Measurements from ENCODE around the gene OR51M1.

Gene OR51M1

DNA sequence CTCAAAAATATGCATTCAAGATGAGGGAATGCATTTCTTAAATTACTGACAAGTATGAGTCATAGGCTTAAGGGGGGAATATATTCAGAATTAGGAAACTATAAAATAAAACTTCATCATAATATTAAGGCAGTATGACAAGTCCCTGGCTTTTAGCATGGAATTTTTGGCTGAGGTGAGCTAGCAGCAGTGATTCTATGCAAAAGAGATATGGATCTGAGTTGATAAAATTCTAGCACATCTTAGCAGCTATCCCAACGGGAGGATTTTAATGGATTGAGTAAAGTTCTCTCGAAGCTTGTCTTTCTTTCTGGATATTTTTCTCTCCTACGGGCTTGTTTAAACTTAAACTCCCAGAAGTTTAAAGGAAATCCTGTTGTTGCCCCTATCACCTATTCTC is 39.5 kb downstream of the OR51M1 start:
- no peak for DNase-seq (ENCODE audit: extremely low spot score)
- ChIA-PET POLR2A (no interaction called here), CTCF (no interaction called here)
- TF ChIP-seq SP1 (IDR thresholded peaks at IDR 0.05) (no peak), HDGF (IDR thresholded peaks at IDR 0.05; ENCODE audit: borderline replicate concordance) (no peak), ARNT (IDR thresholded peaks at IDR 0.05) (no peak), FOXA1 (IDR thresholded peaks at IDR 0.05) (no peak), SUZ12 (IDR thresholded peaks at IDR 0.05) (no peak), ZNF384 (IDR thresholded peaks at IDR 0.05) (no peak)

DNA sequence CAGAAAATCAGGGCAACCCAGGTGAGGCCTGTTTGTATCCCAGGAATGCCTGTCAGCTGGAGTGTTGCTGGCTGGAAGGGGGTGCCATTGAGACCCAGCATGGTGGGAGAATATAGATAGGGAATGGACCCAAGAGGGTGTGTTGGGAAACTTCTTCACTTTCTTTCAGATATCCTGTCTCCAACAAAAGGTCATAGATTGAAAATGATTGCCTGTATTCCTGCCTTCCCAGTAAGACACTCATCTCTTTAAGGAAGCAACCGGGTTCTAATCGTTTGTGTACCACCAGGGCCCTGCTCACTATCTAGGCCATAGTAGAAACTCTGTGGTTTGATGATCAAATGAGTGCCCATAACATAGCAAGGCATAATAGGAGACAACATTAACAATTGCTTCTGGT is 57.8 kb downstream of the OR51M1 start, which contains the start of gene OR51I1:
TSS of gene OR51I1 (minus strand) at position 101 of the 400 bp plus-strand sequence. CDS start at position 101, 0 bp downstream.
- TF ChIP-seq CTBP1 (IDR thresholded peaks at IDR 0.05; ENCODE audit: borderline replicate concordance) (no peak), L3MBTL2 (conservative IDR thresholded peaks at IDR 0.05) (no peak), FOXA1 (IDR thresholded peaks at IDR 0.05) (no peak), ARNT (IDR thresholded peaks at IDR 0.05) (no peak), LEF1 (IDR thresholded peaks at IDR 0.05; ENCODE audit: borderline replicate concordance) (no peak), HDGF (IDR thresholded peaks at IDR 0.05; ENCODE audit: borderline replicate concordance) (no peak), PKNOX1 (IDR thresholded peaks at IDR 0.05) (no peak), SUZ12 (IDR thresholded peaks at IDR 0.05) (no peak), TARDBP (IDR thresholded peaks at IDR 0.05) (no peak), FOXK2 (IDR thresholded peaks at IDR 0.05) (no peak), ZNF384 (IDR thresholded peaks at IDR 0.05) (no peak), ELF4 (IDR thresholded peaks at IDR 0.05) (no peak), NFRKB (IDR thresholded peaks at IDR 0.05) (no peak), FOXM1 (IDR thresholded peaks at IDR 0.05; ENCODE audit: borderline replicate concordance) (no peak), SP1 (IDR thresholded peaks at IDR 0.05) (no peak), BHLHE40 (IDR thresholded peaks at IDR 0.05; ENCODE audit: borderline replicate concordance) (no peak)
- no peak for DNase-seq (ENCODE audit: extremely low spot score)
- POLR2A ChIA-PET = no interaction called here
- CTCF ChIA-PET = no interaction called here
